G401 (cell line): ENCODE data around the gene MS4A5. TPM values are rescaled to one million over a fixed set of nuclear protein-coding genes. Genes with fewer than 3 reads are reported as not detected.
"Not testable (repeated sequence)": the region's sequence is repeated elsewhere in the genome, so short reads cannot be mapped to it uniquely, and the experiment has no call there.

Source experiments
- DNase-seq: peaks from one replicate; pipeline ENCODE4 v3.0.0-alpha.2; 2015; ENCODE audit warnings: low spot score
- in situ Hi-C: cut with HindIII; loops from 2 replicates; pipeline ENCODE4 v1.10.0; 2016; ENCODE audit warnings: low sequenced_read_pairs, mixed read lengths
- total RNA-seq: library from RNA; depleted of rRNA; stranded (reverse); fragments of >200 nt; shearing (Covaris generic); gene quantifications from 2 replicates; pipeline ENCODE4 v1.2.3, GENCODE V29; 2014; rRNA removed

Gene MS4A5, protein sequence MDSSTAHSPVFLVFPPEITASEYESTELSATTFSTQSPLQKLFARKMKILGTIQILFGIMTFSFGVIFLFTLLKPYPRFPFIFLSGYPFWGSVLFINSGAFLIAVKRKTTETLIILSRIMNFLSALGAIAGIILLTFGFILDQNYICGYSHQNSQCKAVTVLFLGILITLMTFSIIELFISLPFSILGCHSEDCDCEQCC
- total RNA-seq: not detected in 2 replicates

DNA sequence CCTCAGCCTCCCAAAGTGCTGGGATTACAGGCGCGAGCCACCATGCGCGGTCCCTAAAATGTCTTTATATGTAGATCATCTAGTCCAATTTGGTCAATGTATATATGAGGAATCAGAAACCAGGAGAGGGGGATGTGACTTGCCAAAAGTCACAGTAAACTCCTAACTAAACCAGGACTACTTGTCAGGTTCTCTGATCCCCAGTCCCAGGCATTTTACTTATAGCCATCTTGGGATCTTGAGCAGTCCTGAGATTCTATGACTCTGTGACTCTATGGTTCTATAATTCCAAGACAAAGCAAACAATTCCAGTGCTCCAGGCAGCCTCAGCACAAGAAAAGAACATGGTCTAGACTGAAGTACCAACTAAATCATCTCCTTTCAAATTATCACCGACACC is at the start of gene MS4A5:
Gene MS4A5, plus strand, starts transcription at position 301 of the 400 bp plus-strand sequence. CDS start 103 bp downstream, outside the sequence.
- DNase-seq: no peak
- in situ Hi-C loops: no loop called here

DNA sequence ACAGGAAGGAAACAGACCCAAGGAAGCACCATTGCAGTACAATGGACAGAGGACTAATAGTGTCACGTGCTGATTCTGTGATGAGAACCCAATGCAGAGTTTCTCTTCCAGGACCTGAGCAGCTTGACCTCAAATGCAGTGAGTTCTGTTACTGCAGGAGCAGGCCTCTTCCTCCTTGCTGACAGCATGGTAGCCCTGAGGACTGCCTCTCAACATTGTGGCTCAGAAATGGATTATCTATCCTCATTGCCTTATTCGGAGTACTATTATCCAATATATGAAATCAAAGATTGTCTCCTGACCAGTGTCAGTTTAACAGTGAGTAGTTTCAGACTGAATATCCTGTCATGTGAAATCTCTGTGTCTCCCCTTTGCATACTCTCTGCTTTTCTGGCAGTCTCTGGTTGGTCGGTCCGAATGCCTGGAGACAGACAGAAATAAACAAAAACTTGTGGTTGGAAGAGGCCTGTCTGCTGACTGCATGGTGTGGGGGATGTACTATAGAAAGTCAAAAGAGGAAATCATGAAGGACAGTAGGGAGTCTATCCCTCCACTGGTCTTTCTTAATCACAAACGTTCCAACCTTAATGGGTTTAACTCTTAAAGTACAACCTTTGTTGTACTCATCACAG is 40.0 kb upstream of the MS4A5 start:
- in situ Hi-C loops: no loop called here
- DNase-seq: no peak

DNA sequence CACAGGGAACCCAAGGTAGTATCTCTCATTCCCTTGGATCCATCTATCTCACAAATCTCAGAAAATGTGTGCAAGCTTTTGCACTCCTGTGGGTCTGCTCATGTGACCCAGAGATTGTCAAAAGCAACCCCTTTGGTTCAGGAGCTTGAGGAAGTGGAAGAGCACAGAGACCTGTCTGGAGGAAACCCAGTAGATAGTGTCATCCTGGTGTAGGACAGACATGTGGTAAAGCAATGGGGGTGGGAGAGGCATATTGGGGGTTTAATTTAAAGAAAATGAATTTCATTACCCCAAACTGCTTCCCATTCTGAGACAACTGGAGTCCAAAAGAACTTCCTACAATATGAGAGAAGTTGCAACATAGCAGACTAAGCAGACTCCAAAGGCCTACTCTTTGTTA is 39.0 kb upstream of the MS4A5 start:
- no peak for DNase-seq
- in situ Hi-C loops: no loop called here

DNA sequence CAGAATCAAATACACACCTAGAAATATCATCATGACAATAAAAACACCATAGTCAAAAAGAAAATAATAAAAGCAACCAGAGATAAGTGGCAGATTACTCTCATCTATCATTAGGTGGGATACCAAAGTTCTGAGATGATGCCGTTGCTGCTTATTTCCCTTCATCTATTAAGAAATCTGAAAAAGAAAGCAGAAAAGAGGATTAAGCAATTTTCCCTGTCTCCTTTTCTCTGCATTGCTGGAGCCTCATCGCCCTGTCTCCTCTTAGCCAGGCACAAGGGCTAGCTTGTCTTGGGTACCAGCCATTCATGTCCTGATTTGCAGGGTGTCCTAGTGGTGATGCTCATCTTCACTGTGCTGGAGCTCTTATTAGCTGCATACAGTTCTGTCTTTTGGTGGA is 37.0 kb upstream of the MS4A5 start:
- in situ Hi-C loops: no loop called here
- DNase-seq: no peak

DNA sequence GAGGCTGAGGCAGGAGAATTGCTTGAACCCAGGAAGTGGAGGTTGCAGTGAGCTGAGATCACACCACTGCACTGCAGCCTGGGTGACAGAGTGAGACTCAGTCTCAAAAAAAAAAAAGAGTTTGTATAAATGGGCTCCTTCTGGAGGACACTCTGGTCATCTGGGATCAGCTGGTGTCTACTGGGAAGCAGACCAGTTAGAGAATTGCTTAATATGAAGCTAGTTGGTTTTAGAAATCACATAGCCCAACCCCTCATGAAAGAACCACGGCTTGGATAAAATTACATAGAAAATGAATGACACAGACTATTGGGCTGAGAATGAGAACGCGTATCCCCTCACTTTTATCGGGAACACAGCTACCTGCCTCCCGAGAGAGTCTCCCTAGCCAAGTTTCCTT is 36.4 kb upstream of the MS4A5 start:
- in situ Hi-C loops: no loop called here
- DNase-seq: no peak

DNA sequence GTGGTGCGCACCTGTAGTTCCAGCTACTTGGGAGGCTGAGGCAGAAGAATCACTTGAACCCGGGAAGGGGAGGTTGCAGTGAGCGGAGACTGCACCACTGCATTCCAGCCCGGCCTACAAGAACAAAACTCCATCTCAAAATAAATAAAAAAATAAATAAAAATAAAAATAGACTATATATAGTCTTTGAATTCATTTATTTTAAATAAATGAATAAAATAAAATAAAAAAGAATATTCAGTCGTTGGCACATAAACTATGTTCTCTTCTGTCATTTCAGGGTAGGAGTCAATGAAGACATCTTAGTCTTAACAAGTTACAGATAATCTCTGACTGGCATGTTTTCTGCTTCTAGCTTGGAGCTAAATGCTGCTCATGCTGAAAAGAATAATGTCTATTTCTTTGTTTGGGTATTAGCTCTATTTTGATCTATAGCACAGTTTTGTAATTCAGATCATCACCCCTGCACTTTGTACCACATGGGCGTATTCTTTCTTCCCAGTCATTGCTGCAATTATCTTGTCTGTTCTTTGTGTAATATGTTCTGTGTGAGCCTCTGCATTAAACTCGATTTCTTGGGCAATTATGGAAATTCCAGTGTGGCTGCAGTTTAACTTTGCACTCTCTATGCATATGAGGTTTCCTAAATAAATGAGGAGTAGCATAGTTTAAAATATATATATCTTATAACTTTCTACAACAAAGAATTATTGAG is 34.5 kb upstream of the MS4A5 start:
- in situ Hi-C loops: no loop called here
- DNase-seq: no peak

DNA sequence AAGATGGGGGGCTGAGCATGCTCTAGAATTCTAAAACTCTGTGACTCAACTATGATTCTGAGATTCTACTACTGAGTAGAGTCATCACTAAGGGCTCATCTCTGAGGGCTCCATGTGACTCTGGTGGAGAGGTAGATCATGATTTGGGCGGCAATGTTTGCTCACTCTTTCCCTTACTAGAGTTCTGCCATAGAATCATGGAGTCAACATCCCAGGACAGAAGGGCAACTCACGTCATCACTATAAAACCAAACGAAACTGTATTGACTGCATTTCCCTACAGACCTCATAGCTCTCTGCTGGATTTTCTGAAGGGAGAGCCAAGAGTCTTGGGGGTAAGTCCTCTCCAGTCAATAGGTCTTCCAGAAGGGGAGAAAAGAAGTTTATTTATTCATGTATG is 33.0 kb upstream of the MS4A5 start, which contains the start of gene MS4A14:
Gene MS4A14, plus strand, starts transcription at position 78 of the 400 bp plus-strand sequence. Its CDS starts 120 bp downstream, at position 198.
- no peak for DNase-seq
- in situ Hi-C loops: no loop called here

DNA sequence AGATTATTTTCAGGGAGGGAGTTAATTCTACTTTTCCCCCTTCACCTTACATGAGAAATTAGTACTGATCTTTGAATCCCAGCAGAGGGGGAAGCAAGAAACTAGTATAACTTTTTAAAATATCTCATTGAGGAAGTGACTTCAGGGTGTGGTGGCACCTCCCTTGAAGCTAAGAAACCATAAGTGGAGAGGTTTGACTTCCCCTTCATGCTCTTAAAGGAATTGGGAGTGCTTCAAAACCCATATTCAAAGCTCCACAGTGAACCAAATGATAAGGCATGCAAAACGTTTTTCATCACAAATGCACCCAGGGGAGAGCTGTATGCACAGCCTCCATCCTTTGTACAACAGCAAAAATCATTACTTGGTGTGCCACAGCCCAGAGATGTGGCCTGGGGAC is 32.6 kb upstream of the MS4A5 start:
- DNase-seq: no peak
- in situ Hi-C loops: no loop called here

DNA sequence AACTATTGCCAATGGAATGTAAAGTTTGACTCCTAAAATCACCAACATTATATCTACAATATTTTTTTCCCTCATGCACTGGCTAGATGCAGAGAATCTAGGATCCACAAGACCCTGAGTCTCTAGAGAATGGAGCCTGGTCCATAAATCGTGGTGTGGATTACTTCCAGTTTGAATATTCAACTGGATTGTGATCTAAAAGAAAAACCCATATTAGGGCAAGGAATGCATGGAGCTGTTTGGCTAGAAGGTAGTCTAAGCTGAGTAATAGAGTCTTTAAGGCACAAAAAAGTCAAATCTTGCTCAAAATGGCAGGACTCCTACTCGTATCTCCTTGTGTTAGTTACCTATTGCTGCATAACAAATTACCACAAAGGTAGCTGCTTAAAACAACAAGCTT is 9.4 kb upstream of the MS4A5 start:
- DNase-seq: no peak
- in situ Hi-C loops: no loop called here

DNA sequence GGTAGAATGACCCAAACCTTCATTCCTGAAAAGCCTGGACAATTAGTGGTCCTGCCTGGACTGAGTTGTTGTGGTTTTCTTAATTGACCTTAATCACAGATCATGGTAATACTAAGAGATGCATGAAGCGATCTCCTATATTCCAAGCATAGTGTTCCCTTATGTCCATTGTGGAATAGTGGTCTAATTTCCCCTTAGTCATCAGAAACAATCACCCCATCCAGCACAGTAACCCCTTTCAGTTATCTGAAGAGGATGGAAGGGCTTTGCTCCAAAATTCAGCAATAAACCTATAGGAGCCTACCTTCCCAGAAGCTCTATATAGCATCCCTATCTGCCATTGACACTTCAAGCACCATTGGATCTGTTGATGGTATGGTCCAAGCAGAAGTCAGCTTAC is 6.8 kb upstream of the MS4A5 start:
- in situ Hi-C loops: no loop called here
- no peak for DNase-seq

DNA sequence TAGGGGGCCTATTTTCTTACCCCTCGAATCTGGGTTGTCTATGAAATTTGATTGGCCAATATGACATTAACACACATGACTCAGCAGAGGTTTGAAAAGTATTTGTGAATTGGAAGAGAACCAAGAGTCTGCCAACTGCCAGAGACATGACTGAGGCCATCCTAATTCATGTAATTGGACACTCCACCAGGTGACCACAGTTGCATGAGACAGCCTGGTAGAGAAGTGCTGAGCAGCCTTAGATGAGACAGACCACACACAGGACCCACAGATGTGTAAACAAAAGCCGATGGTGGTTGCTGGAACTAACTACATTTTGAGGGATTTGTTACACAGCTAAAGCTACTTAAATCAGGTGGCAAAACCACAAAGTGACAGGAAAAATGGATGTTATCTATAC is 855 bp upstream of the MS4A5 start:
- in situ Hi-C loops: no loop called here
- no peak for DNase-seq

DNA sequence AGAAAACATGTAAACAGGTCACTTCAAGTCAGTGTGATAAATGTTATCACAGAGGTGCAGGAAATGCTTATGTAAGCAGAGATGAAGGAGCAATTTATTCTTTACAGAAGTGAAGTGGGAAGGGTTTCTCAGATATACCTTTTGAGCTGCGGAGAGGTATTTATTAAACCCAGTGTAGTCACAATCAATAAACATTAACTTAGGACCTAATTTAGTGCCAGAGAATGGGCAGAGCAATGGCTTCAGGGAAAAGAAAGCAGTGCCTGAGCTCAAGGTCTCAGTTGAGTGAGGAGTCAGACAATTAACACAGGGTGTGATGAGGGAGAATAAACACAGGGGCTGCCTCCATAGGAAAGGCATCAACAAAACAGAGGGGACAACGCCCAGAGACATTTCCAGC is 1.9 kb downstream of the MS4A5 start:
- no peak for DNase-seq
- in situ Hi-C loops: no loop called here

DNA sequence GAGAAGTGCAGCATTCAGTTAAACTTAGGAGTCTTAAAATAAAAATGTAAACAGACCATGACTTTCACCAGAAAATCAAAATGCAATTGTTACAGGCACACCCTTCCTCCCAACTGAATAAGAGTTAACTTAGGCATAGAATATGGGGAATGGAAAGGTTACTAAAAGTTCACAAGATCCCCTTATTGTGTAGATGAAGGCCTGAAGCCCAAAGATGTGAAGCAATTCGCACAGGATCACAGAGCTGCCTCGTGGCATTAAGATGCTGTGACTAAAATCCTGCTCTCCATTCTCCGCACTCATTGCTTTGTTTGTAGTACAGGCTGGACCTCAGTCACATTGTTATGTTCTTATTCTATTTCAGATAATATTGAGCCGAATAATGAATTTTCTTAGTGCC is 4.0 kb downstream of the MS4A5 start:
- DNase-seq: no peak
- in situ Hi-C loops: no loop called here

DNA sequence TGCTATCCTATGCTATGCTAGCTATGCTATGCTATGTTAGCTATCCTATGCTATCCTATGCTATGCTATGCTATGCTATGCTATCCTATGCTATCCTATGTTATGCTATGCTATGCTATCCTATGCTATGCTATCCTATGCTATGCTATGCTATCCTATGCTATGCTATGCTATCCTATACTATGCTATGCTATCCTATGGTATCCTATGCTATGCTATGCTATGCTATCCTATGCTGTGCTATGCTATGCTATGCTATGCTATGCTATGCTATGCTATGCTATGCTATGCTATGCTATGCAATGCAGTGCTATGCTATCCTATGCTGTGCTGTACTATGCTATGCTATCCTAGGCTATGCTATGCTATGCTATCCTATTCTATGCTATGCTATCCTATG is 17.7 kb downstream of the MS4A5 start:
- in situ Hi-C loops: no loop called here
- no peak for DNase-seq

DNA sequence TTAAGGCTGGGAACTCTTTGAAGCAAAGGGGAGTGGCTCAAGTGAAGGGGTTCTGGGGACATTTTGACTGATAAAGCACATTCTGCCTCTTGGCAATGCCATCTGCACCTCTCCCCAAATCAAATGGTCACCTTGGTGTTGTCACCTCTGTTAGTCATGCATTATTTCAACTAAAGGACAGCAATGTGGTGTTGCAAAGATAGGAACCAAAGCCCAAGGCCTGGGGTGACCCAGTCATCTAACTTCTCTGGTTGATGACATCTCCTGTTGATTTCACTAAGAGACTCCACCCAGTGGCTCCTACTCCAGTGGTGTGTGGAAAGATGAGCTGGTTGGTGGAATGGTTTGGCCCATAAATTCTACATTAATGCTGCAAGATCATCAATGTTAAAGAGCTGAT is 18.5 kb downstream of the MS4A5 start:
- in situ Hi-C loops: no loop called here
- no peak for DNase-seq

DNA sequence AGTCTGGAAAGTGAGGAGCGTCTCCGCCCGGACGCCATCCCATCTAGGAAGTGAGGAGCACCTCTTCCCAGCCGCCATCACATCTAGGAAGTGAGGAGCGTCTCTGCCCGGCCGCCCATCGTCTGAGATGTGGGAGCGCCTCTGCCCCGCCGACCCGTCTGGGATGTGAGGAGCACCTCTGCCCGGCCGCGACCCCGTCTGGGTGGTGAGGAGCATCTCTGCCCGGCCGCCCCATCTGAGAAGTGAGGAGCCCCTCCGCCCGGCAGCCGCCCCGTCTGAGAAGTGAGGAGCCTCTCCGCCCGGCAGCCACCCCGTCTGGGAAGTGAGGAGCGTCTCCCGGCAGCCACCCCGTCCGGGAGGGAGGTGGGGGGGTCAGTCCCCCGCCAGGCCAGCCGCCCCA is 21.8 kb downstream of the MS4A5 start:
- in situ Hi-C loops, DNase-seq: not testable (repeated sequence)

DNA sequence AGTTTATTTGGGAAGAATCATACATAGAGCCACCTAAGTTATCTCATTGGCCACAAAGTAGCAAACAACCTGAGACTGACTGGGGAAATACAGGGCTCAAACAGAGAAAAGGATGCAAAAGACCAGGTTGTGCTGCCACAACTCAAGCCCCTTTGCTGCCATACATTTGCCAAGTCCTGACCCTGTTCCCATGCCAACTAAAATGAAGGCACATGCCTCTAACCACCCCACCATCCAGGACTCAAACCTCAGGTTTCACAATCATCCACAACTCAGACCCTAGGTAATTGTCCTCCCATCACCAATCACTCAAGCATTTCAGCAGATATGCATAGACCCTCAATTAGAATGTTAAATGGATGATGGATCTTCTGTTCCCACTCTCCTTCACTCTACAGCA is 24.8 kb downstream of the MS4A5 start:
- in situ Hi-C loops: no loop called here
- no peak for DNase-seq

DNA sequence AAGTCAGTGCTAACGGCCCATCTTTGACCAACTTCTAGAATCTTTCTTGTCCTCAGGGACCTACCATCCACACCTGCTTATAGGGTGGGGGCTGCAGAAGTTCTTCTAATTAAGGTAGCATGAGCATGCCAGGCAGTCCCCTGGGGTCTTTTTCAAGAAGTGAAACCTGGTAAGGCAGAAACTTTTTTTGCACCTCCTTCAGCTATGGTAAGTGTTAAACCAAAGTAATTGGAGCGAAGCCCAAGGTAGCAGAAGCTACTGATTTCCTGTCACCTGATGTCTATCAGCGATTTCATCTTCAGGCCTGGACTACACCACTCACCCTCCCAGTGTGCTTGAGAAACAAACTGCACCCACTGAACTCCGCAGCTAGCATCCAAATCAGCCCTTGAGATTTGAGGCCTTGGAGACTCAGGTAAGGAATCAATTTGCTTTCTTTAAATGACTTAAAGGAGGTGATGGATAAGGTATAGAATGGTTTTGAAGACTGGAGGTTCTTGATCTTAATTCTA is 26.2 kb downstream of the MS4A5 start, which contains the start of gene MS4A1:
Gene MS4A1, plus strand, starts transcription at position 317 of the 512 bp plus-strand sequence. CDS start 6,528 bp downstream, outside the sequence.
- in situ Hi-C loops: no loop called here
- DNase-seq: no peak

DNA sequence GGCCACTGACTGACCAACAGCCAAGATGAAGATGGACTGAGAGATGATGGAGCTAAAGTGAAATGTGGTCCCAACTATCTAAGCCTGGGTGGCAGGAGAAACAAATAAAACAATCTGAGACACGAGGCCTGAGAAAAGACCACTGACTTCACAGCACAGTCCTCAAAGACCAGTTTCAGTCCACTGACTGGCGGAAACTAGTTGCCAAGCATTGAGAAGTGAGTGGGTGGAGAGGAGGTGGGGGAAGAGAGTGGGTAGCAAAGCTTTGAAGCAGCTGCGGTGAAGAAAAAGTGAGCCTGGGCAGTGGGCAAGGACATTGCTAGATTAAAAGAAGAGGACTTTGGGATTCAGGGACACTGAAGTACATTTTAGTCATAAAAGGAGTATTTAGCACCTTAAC is 28.2 kb downstream of the MS4A5 start:
- DNase-seq: no peak
- in situ Hi-C loops: no loop called here

DNA sequence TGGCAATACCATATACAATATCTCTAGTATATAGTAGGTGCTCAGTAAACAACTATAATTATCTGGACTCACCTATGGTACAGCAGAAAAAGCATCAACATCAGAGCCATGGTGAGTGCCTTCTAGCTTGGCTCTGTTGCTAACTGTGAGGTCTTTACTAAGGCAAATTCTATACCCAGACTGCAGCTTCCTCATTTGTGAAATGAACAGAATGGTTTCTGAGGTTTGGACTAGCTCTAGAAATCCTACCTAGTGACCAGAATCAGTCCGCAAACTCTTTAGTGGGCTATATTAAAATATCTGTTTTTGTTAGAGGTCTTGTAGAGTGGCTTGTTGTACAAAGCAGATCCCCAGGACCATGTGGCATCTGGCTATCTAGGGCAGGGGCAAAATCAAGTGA is 30.0 kb downstream of the MS4A5 start:
- in situ Hi-C loops: no loop called here
- DNase-seq: no peak
